Measurements from ENCODE around the gene CDKN1C. TPM values are rescaled to one million over a fixed set of nuclear protein-coding genes. Genes with fewer than 3 reads are reported as not detected.

Gene CDKN1C
- total and polyA plus RNA-seq, 12 donors = 16.9 to 55.3 (median 26.6) TPM

DNA sequence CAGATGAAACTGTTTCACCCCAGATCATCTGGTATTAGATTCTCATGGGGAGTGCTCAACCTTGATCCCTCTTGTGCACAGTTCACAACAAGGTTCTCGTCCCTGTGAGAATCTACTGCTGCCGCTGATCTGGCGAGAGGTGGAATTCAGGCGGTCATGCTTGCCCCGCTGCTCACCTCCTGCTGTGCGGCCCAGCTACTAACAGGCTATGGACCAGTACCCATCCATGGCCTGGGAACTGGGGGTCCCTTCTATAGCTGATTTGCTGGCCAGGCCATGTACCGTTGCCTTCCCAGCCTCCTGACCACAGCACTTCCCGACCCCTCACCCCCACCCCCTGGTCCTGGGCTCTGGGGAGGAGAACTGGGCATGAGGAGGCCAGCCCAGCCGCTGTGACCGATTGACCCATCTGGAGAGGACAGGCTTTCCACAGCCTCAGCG, 41.1 kb upstream of the CDKN1C start:
- Histone ChIP-seq H3K4me3 (no peak overlapping the region), H3K36me3 (no peaks in the 10 kb centered on the region), H3K9me3 (no peaks in the 10 kb centered on the region), H3K4me1 (peaks cover 9 to 38% (median 23%) of the 10 kb centered on the region in 9 donors), H3K27ac (no peak overlapping the region), H3K27me3 (peaks cover 0 to 51% (median 39%) of the 10 kb centered on the region in 7 donors)
- TF ChIP-seq, protein P1, sequence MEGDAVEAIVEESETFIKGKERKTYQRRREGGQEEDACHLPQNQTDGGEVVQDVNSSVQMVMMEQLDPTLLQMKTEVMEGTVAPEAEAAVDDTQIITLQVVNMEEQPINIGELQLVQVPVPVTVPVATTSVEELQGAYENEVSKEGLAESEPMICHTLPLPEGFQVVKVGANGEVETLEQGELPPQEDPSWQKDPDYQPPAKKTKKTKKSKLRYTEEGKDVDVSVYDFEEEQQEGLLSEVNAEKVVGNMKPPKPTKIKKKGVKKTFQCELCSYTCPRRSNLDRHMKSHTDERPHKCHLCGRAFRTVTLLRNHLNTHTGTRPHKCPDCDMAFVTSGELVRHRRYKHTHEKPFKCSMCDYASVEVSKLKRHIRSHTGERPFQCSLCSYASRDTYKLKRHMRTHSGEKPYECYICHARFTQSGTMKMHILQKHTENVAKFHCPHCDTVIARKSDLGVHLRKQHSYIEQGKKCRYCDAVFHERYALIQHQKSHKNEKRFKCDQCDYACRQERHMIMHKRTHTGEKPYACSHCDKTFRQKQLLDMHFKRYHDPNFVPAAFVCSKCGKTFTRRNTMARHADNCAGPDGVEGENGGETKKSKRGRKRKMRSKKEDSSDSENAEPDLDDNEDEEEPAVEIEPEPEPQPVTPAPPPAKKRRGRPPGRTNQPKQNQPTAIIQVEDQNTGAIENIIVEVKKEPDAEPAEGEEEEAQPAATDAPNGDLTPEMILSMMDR (IDR thresholded peaks at IDR 0.05) = no peak
- no peak for DNase-seq
- no peak for ATAC-seq
- intact Hi-C loops (cut with DNase I) = no loop called here
- 93 to 94% methylated on average over 11 of the region's 11 CpGs for WGBS, 2 donors

DNA sequence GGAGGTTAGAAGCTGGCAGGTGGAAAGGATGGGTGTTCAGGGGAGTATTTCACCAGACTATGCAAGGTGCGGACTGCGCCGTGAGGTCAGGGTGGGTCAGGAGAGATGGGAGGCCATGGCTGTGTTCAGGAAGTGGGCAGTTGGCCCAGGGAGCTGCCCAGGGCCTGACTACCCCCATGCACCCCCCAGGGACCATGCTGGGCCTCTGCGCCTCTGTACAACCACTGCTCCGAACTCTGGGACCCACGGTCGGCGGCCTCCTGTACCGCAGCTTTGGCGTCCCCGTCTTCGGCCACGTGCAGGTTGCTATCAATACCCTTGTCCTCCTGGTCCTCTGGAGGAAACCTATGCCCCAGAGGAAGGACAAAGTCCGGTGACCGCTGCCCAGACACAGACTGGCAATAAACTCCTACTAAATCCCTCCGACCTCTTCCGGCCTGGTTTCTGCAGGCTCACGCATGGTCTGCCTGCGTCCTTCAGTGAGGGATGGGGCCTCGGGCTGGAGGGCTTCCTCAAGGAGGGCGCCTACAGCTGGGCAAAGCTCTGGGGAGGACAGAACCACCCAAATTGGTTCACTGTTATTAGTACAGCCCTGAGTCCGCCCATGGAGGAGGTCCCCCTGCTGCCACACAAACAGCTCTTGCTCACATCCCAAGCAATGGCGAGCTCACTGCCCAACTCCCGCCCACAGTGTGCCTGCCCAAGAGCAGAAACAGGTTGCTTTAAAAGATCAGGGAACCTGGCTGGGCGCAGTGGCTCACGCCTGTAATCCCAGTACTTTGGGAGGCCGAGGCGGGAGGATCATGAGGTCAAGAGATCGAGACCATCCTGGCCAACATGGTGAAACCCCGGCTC, 39.5 kb upstream of the CDKN1C start:
- DNase-seq (no peak), ATAC-seq (peak in 2 of 8 donors; percentile 2 to 5)
- Histone ChIP-seq H3K27ac (peak overlapping the region in 1 of 10 donors; percentile 7), H3K4me3 (no peak overlapping the region), H3K4me1 (peaks cover 9 to 32% (median 20%) of the 10 kb centered on the region in 9 donors), H3K9me3 (no peaks in the 10 kb centered on the region), H3K36me3 (no peaks in the 10 kb centered on the region), H3K27me3 (peaks cover 0 to 38% (median 31%) of the 10 kb centered on the region in 7 donors)
- WGBS, 2 donors = 91 to 93% methylated on average over 30 of the region's 30 CpGs
- intact Hi-C loops (cut with DNase I) = no loop called here
- TF ChIP-seq, protein P1 (IDR thresholded peaks at IDR 0.05) = no peak

DNA sequence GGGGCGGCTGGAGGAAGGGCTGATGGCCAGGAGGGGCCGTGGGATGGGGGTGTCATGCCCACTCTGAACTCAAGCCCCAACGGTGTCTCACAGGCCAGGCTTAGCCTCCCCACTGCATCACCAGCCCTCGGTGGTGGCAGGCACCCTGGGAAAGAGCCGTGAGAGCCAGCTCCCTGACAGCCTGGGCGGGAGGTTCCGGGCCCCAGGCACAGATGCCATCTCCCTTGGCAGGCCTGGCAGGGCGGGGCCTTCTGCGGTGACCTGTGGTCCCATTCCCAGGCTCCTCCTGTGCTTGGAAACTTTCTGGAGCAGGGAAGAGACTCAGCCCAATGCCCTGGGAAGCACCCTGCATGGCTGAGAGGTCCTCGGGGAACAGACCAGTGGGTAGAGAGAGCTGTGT, 38.8 kb upstream of the CDKN1C start:
- Histone ChIP-seq H3K9me3 (no peaks in the 10 kb centered on the region), H3K27me3 (peaks cover 0 to 31% (median 24%) of the 10 kb centered on the region in 7 donors), H3K27ac (peak overlapping the region in 1 of 10 donors; percentile 39), H3K4me1 (peaks cover 5 to 32% (median 14%) of the 10 kb centered on the region in 9 donors), H3K36me3 (no peaks in the 10 kb centered on the region), H3K4me3 (no peak overlapping the region)
- DNase-seq (peak in 1 of 2 donors; percentile 45), ATAC-seq (peak in 6 of 8 donors; percentile 10 to 60 (median 40))
- intact Hi-C loops (cut with DNase I) = no loop called here
- WGBS, 2 donors = 63 to 73% methylated on average over 10 of the region's 10 CpGs
- TF ChIP-seq, protein P1 (IDR thresholded peaks at IDR 0.05) = no peak

DNA sequence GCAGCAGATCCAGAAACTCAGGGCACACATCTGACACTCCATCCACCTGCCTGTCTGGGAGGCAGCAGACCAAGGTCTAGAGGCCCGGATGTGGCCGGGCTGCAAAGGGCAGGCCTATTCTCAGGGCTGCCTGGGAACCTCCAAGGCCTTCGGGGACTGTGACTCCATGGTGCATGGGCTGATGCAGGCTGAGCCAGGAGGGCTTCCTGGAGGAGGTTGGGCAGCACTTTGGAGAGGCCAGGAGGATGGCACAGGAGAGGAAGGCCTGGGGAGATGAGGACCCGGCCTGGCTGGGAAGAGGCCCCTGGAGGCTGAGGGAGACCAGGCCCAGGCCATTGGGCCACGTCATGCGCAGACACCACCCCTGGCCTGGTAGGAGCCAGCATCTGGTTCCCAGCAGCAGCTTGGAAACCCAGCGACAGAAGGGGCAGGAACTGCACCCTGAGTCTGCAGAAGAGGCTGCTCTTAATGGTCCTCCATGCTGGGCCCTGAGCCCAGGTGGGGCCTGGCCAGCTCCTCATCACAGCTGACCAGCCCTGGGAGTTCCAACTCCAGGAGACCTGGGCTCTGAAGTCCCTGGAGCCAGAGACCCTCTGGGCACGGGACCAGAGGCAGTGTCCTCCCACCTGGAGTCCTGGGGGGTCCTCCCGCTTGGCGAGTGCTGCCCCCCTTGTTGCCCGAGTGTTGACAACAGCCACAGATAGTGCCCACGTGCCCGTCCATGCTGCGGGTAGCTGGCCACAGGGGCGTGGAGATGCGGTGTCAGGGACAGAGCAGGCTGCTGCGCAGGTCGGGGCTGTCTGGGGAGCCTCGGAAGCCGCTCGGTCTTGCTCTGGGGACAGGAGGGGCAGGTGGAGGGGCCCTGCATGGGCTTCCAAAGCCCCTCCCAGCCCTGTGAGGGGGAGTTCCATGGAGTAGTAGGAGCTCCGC, 38.1 kb upstream of the CDKN1C start:
- peak in 3 of 8 donors; percentile 2 to 5 (median 2) for ATAC-seq
- peak in 1 of 2 donors; percentile 11 for DNase-seq

More for the DNA sequence above, 38.1 kb upstream of the CDKN1C start:
- Histone ChIP-seq H3K4me3 (no peak overlapping the region), H3K4me1 (peaks cover 3 to 26% (median 9%) of the 10 kb centered on the region in 9 donors), H3K36me3 (no peaks in the 10 kb centered on the region), H3K27ac (peak overlapping the region in 2 of 10 donors; percentile 19 to 39), H3K9me3 (no peaks in the 10 kb centered on the region), H3K27me3 (peaks cover 0 to 25% (median 18%) of the 10 kb centered on the region in 7 donors)
- intact Hi-C loops (cut with DNase I) = no loop called here
- TF ChIP-seq, protein P1 (IDR thresholded peaks at IDR 0.05) = no peak
- WGBS, 2 donors = 76 to 78% methylated on average over 22 of the region's 22 CpGs

Measured in heart right ventricle (tissue), 16 donors.